ENCODE results near the gene FLNB. TPM values are rescaled to one million over a fixed set of nuclear protein-coding genes. Genes with fewer than 3 reads are reported as not detected.

Gene FLNB
- total and polyA plus RNA-seq, 10 of the 15 experiments (the other 5 are each of a cell fraction or from before 2014, with no cell fraction given), result 13.6 to 51.8 (median 26.4) TPM

DNA sequence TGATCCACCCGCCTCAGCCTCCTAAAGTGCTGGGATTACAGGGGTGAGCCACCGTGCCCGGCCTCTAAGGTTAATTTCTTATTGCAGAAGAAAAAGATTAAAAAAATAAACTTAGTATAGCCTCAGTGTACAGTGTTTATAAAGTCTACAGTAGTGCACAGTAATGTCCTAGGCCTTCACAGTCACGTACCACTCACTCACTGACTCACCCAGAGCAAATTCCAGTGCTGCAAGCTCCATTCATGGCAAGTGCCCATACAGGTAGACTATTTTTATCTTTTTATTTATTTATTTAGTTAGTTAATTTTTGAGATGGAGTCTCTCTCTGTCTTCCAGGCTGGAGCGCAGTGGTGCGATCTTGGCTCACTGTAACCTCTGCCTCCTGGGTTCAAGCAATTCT, 3.2 kb upstream of the FLNB start (continued):
- TF ChIP-seq, protein P1, sequence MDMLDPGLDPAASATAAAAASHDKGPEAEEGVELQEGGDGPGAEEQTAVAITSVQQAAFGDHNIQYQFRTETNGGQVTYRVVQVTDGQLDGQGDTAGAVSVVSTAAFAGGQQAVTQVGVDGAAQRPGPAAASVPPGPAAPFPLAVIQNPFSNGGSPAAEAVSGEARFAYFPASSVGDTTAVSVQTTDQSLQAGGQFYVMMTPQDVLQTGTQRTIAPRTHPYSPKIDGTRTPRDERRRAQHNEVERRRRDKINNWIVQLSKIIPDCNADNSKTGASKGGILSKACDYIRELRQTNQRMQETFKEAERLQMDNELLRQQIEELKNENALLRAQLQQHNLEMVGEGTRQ (IDR thresholded peaks at IDR 0.05; ENCODE audit: borderline replicate concordance, low read depth, low read length), result no peak
- TF ChIP-seq, protein P2, sequence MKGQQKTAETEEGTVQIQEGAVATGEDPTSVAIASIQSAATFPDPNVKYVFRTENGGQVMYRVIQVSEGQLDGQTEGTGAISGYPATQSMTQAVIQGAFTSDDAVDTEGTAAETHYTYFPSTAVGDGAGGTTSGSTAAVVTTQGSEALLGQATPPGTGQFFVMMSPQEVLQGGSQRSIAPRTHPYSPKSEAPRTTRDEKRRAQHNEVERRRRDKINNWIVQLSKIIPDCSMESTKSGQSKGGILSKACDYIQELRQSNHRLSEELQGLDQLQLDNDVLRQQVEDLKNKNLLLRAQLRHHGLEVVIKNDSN (IDR thresholded peaks at IDR 0.05; ENCODE audit: borderline replicate concordance, extremely low read length, insufficient read depth, low read depth, low read length), result no peak
- TF ChIP-seq ZSCAN29 (IDR thresholded peaks at IDR 0.05) (no peak), ETV6 (conservative IDR thresholded peaks at IDR 0.05 in 1 of 2, IDR thresholded peaks at IDR 0.05 in 1 of 2; ENCODE audit: borderline replicate concordance in 1 of 2, low read depth in 1 of 2) (no peak), LARP7 (IDR thresholded peaks at IDR 0.05) (no peak)

DNA sequence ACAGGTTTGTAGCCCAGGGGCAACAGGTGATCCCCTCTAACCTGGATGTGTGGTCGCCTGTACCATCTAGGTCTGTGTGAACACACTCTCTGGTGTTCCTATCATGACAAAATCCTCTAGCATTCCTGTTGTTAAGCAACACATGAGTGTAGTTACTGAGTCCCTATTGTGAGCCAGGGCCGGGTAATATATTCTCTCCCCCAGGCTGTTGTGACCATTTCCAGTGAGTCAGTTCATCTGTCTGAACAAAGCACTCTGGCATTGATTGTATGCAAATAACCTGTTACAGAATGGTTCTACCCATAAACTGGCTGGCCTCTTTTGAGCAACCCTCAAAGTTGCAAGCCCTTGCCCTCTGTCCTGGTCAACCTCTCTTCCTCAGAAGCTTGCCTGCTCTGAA, 2.6 kb upstream of the FLNB start:
- DNase-seq (ENCODE audit: low read depth, low spot score) (no peak), FAIRE-seq (no peak), ATAC-seq (no peak)
- ChIA-PET RAD21 (ENCODE audit: unreplicated experiment) (interaction anchor here (1.0 to 3.7 kb wide), 7 partner anchors 43 to 227 kb away, joined by 3 to 14 read pairs (median 5); no protein-coding TSS in a partner anchor), SMC1A (ENCODE audit: uncharacterized antibody, unreplicated experiment) (interaction anchor here (0.9 to 1.5 kb wide), 5 partner anchors 22 to 160 kb away, joined by 3 to 5 read pairs (median 3); no protein-coding TSS in a partner anchor), CTCF (interaction anchor here (0.7 to 7.3 kb wide), 5 partner anchors 8 to 168 kb away, joined by 3 to 78 read pairs (median 6); no protein-coding TSS in a partner anchor), POLR2A (no interaction called here)
- intact Hi-C loops (cut with micrococcal nuclease; ENCODE audit: unreplicated experiment), result loop anchor here (10.0 kb wide), 1 partner anchor 299 kb away; the partner anchor contains the start of genes HTD2 and RPP14
- Histone ChIP-seq H3K36me3 (ENCODE audit: control insufficient read depth in 2 of 2, insufficient read depth in 2 of 2, low read length in 1 of 2) (no peaks in the 10 kb centered on the region), H3K9ac (ENCODE audit: control insufficient read depth, insufficient read depth, low read length) (no peak overlapping the region), H3K9me3 (replicated peaks; ENCODE audit: control insufficient read depth, insufficient read depth, low read length) (no peaks in the 10 kb centered on the region), H3K79me2 (ENCODE audit: control insufficient read depth, insufficient read depth, low read length) (peaks cover 16% of the 10 kb centered on the region), H2AFZ (ENCODE audit: control insufficient read depth, low read depth, low read length) (no peak overlapping the region), H3K4me3 (no peak overlapping the region), H3K4me1 (ENCODE audit: control insufficient read depth, insufficient read depth, low read length) (no peaks in the 10 kb centered on the region; the same call in 1 of the 2 replicates), H3K27me3 (replicated peaks in 1 of 2; ENCODE audit: control insufficient read depth in 2 of 2, insufficient read depth in 2 of 2, low read length in 1 of 2) (no peaks in the 10 kb centered on the region), H4K20me1 (ENCODE audit: control insufficient read depth, insufficient read depth) (no peaks in the 10 kb centered on the region), H3K4me2 (ENCODE audit: control insufficient read depth, insufficient read depth) (no peak overlapping the region), H3K27ac (ENCODE audit: control insufficient read depth, insufficient read depth) (no peak overlapping the region)
- no peak for TF ChIP-seq JUNB (IDR thresholded peaks at IDR 0.05)
- TF ChIP-seq, protein P3, sequence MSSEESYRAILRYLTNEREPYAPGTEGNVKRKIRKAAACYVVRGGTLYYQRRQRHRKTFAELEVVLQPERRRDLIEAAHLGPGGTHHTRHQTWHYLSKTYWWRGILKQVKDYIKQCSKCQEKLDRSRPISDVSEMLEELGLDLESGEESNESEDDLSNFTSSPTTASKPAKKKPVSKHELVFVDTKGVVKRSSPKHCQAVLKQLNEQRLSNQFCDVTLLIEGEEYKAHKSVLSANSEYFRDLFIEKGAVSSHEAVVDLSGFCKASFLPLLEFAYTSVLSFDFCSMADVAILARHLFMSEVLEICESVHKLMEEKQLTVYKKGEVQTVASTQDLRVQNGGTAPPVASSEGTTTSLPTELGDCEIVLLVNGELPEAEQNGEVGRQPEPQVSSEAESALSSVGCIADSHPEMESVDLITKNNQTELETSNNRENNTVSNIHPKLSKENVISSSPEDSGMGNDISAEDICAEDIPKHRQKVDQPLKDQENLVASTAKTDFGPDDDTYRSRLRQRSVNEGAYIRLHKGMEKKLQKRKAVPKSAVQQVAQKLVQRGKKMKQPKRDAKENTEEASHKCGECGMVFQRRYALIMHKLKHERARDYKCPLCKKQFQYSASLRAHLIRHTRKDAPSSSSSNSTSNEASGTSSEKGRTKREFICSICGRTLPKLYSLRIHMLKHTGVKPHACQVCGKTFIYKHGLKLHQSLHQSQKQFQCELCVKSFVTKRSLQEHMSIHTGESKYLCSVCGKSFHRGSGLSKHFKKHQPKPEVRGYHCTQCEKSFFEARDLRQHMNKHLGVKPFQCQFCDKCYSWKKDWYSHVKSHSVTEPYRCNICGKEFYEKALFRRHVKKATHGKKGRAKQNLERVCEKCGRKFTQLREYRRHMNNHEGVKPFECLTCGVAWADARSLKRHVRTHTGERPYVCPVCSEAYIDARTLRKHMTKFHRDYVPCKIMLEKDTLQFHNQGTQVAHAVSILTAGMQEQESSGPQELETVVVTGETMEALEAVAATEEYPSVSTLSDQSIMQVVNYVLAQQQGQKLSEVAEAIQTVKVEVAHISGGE (CRISPR knock-in tag; IDR thresholded peaks at IDR 0.05), result no peak
- BruUV-seq (replicated peaks), result no TSS peak
- 43% methylated on average over 2 of the region's 2 CpGs for WGBS (ENCODE audit: insufficient coverage, insufficient replicate concordance, low lambda C conversion rate, missing lambda C conversion rate)
- in situ Hi-C loops (cut with MboI), result no loop called here

Measured in GM12878 (cell line).